GM19438 (cell line): ENCODE measurements around the gene SLC4A8.

Experiments used
- ATAC-seq: cut with Tn5 transposase; IDR thresholded peaks from one replicate; pipeline ENCODE4 v1.9.1; 2021; ENCODE audit warnings: low read depth; ENCODE audit not compliant: unreplicated experiment

Gene SLC4A8

GRCh38 chr12:51549637-51550036, 125.0 kb downstream of the SLC4A8 start:
- no peak for ATAC-seq
